ENCODE measurements around the gene HECTD1.
"Not testable (repeated sequence)": the region's sequence is repeated elsewhere in the genome, so short reads cannot be mapped to it uniquely, and the experiment has no call there.

The HECTD1 gene

GRCh38 chr14:31106768-31107167, 100.8 kb downstream of the HECTD1 start:
- Histone ChIP-seq H3K4me1 (ENCODE audit: control insufficient read depth, low read depth, low read length) (no peaks in the 10 kb centered on the region), H3K9ac (ENCODE audit: low read length) (no peak overlapping the region), H3K27ac (ENCODE audit: low read length) (no peak overlapping the region), H3K9me3 (ENCODE audit: control insufficient read depth, low read depth, low read length) (peaks cover 3% of the 10 kb centered on the region), H3K4me3 (ENCODE audit: low read length) (no peak overlapping the region), H3K27me3 (ENCODE audit: control insufficient read depth, insufficient read depth, low read length) (no peaks in the 10 kb centered on the region), H3K36me3 (ENCODE audit: control insufficient read depth, low read depth, low read length) (peaks cover 77% of the 10 kb centered on the region)

GRCh38 chr14:31097081-31097480, 110.5 kb downstream of the HECTD1 start:
- Histone ChIP-seq H3K9ac (ENCODE audit: low read length) (no peak overlapping the region), H3K27ac (ENCODE audit: low read length) (no peak overlapping the region), H3K27me3 (ENCODE audit: control insufficient read depth, insufficient read depth, low read length) (no peaks in the 10 kb centered on the region), H3K4me1 (ENCODE audit: control insufficient read depth, low read depth, low read length) (no peaks in the 10 kb centered on the region), H3K9me3 (ENCODE audit: control insufficient read depth, low read depth, low read length) (no peaks in the 10 kb centered on the region), H3K36me3 (ENCODE audit: control insufficient read depth, low read depth, low read length) (peaks cover 32% of the 10 kb centered on the region), H3K4me3 (ENCODE audit: low read length) (no peak overlapping the region)

- Histone ChIP-seq H3K9me3 (ENCODE audit: control insufficient read depth, low read depth, low read length) (no peaks in the 10 kb centered on the region), H3K9ac (ENCODE audit: low read length) (no peak overlapping the region), H3K4me3 (ENCODE audit: low read length) (no peak overlapping the region), H3K27ac (ENCODE audit: low read length) (no peak overlapping the region), H3K4me1 (ENCODE audit: control insufficient read depth, low read depth, low read length) (no peaks in the 10 kb centered on the region), H3K27me3 (ENCODE audit: control insufficient read depth, insufficient read depth, low read length) (no peaks in the 10 kb centered on the region), H3K36me3 (ENCODE audit: control insufficient read depth, low read depth, low read length) (peaks cover 26% of the 10 kb centered on the region)
Observed at GRCh38 chr14:31096255-31096654, 111.3 kb downstream of the HECTD1 start.

- peaks cover 22% of the 10 kb centered on the region for H3K36me3 ChIP-seq (ENCODE audit: control insufficient read depth, low read depth, low read length)
- not testable (repeated sequence) for H3K4me1 ChIP-seq (ENCODE audit: control insufficient read depth, low read depth, low read length); H3K9me3 ChIP-seq (ENCODE audit: control insufficient read depth, low read depth, low read length); H3K4me3 ChIP-seq (ENCODE audit: low read length); H3K27ac ChIP-seq (ENCODE audit: low read length); H3K27me3 ChIP-seq (ENCODE audit: control insufficient read depth, insufficient read depth, low read length); H3K9ac ChIP-seq (ENCODE audit: low read length)
Observed at GRCh38 chr14:31095817-31096216, 111.8 kb downstream of the HECTD1 start.

GRCh38 chr14:31093884-31094839, 113.4 kb downstream of the HECTD1 start:
- not testable (repeated sequence) for H3K9me3 ChIP-seq (ENCODE audit: control insufficient read depth, low read depth, low read length); H3K27me3 ChIP-seq (ENCODE audit: control insufficient read depth, insufficient read depth, low read length); H3K36me3 ChIP-seq (ENCODE audit: control insufficient read depth, low read depth, low read length); H3K9ac ChIP-seq (ENCODE audit: low read length); H3K27ac ChIP-seq (ENCODE audit: low read length); H3K4me3 ChIP-seq (ENCODE audit: low read length); H3K4me1 ChIP-seq (ENCODE audit: control insufficient read depth, low read depth, low read length)

- Histone ChIP-seq H3K4me1 (ENCODE audit: control insufficient read depth, low read depth, low read length) (no peaks in the 10 kb centered on the region), H3K9ac (ENCODE audit: low read length) (no peak overlapping the region), H3K9me3 (ENCODE audit: control insufficient read depth, low read depth, low read length) (no peaks in the 10 kb centered on the region), H3K36me3 (ENCODE audit: control insufficient read depth, low read depth, low read length) (no peaks in the 10 kb centered on the region), H3K27ac (ENCODE audit: low read length) (no peak overlapping the region), H3K4me3 (ENCODE audit: low read length) (no peak overlapping the region), H3K27me3 (ENCODE audit: control insufficient read depth, insufficient read depth, low read length) (no peaks in the 10 kb centered on the region)
Observed at GRCh38 chr14:31092160-31092708, 115.4 kb downstream of the HECTD1 start.

GRCh38 chr14:31090883-31091764, 116.5 kb downstream of the HECTD1 start:
- Histone ChIP-seq H3K9ac (ENCODE audit: low read length) (no peak overlapping the region), H3K36me3 (ENCODE audit: control insufficient read depth, low read depth, low read length) (no peaks in the 10 kb centered on the region), H3K4me1 (ENCODE audit: control insufficient read depth, low read depth, low read length) (no peaks in the 10 kb centered on the region), H3K27ac (ENCODE audit: low read length) (no peak overlapping the region), H3K4me3 (ENCODE audit: low read length) (no peak overlapping the region), H3K9me3 (ENCODE audit: control insufficient read depth, low read depth, low read length) (no peaks in the 10 kb centered on the region), H3K27me3 (ENCODE audit: control insufficient read depth, insufficient read depth, low read length) (no peaks in the 10 kb centered on the region)

- H3K27ac ChIP-seq (ENCODE audit: low read length); H3K4me1 ChIP-seq (ENCODE audit: control insufficient read depth, low read depth, low read length); H3K27me3 ChIP-seq (ENCODE audit: control insufficient read depth, insufficient read depth, low read length); H3K36me3 ChIP-seq (ENCODE audit: control insufficient read depth, low read depth, low read length); H3K9ac ChIP-seq (ENCODE audit: low read length); H3K9me3 ChIP-seq (ENCODE audit: control insufficient read depth, low read depth, low read length); H3K4me3 ChIP-seq (ENCODE audit: low read length): not testable (repeated sequence)
Observed at GRCh38 chr14:31086466-31086865, 121.1 kb downstream of the HECTD1 start.

GRCh38 chr14:31085027-31085426, 122.6 kb downstream of the HECTD1 start:
- no peaks in the 10 kb centered on the region for H3K27me3 ChIP-seq (ENCODE audit: control insufficient read depth, insufficient read depth, low read length)
- no peak overlapping the region for H3K4me3 ChIP-seq (ENCODE audit: low read length)
- no peak overlapping the region for H3K27ac ChIP-seq (ENCODE audit: low read length)
- no peaks in the 10 kb centered on the region for H3K4me1 ChIP-seq (ENCODE audit: control insufficient read depth, low read depth, low read length)
- no peak overlapping the region for H3K9ac ChIP-seq (ENCODE audit: low read length)
- H3K36me3 ChIP-seq (ENCODE audit: control insufficient read depth, low read depth, low read length) = no peaks in the 10 kb centered on the region
- H3K9me3 ChIP-seq (ENCODE audit: control insufficient read depth, low read depth, low read length) = no peaks in the 10 kb centered on the region

GRCh38 chr14:31084385-31084784, 123.2 kb downstream of the HECTD1 start:
- Histone ChIP-seq H3K27me3 (ENCODE audit: control insufficient read depth, insufficient read depth, low read length) (no peaks in the 10 kb centered on the region), H3K4me1 (ENCODE audit: control insufficient read depth, low read depth, low read length) (no peaks in the 10 kb centered on the region), H3K27ac (ENCODE audit: low read length) (no peak overlapping the region), H3K4me3 (ENCODE audit: low read length) (no peak overlapping the region), H3K9ac (ENCODE audit: low read length) (no peak overlapping the region), H3K9me3 (ENCODE audit: control insufficient read depth, low read depth, low read length) (no peaks in the 10 kb centered on the region), H3K36me3 (ENCODE audit: control insufficient read depth, low read depth, low read length) (no peaks in the 10 kb centered on the region)

- Histone ChIP-seq H3K9me3 (ENCODE audit: control insufficient read depth, low read depth, low read length) (no peaks in the 10 kb centered on the region), H3K4me1 (ENCODE audit: control insufficient read depth, low read depth, low read length) (no peaks in the 10 kb centered on the region), H3K27ac (ENCODE audit: low read length) (no peak overlapping the region), H3K36me3 (ENCODE audit: control insufficient read depth, low read depth, low read length) (no peaks in the 10 kb centered on the region), H3K4me3 (ENCODE audit: low read length) (no peak overlapping the region), H3K27me3 (ENCODE audit: control insufficient read depth, insufficient read depth, low read length) (no peaks in the 10 kb centered on the region), H3K9ac (ENCODE audit: low read length) (no peak overlapping the region)
Observed at GRCh38 chr14:31083781-31084180, 123.8 kb downstream of the HECTD1 start.
